A549 (cell line): ENCODE data around the gene ATG5.

Source experiments
- CHD4 ChIP-seq: fragments of 200-600 bp; sonication (generic); IDR thresholded peaks from 2 replicates; pipeline ENCODE4 v1.6.1; 2016; ENCODE audit warnings: antibody characterized with exemption, mild to moderate bottlenecking, borderline replicate concordance
- ESRRA ChIP-seq: fragments of 150-350 bp; IDR thresholded peaks from 2 replicates; pipeline ENCODE4 v1.6.1; 2014; ENCODE audit warnings: mild to moderate bottlenecking, low read length, borderline replicate concordance
- JUN ChIP-seq, 2 experiments: fragments of >200 bp; sonication (Bioruptor Twin); formaldehyde crosslinking; IDR thresholded peaks; 2 replicates in 1 of 2; 3 replicates in 1 of 2; pipeline ENCODE4 v1.6.1; 2016 to 2017
- MYC ChIP-seq: IDR thresholded peaks from 2 replicates; pipeline ENCODE4 v1.6.1; 2012; ENCODE audit warnings: mild to moderate bottlenecking, inconsistent platforms, low read length, improper control_type of control experiment, borderline replicate concordance
- POLR2A ChIP-seq: IDR thresholded peaks from 2 replicates; pipeline ENCODE4 v1.6.1; 2012; ENCODE audit warnings: mild to moderate bottlenecking, low read length
- RCOR1 ChIP-seq: fragments of 150-350 bp; IDR thresholded peaks from 2 replicates; pipeline ENCODE4 v1.6.1; 2014; ENCODE audit warnings: antibody characterized with exemption, low read length, low read depth
- TF ChIP-seq, protein P1 (sequence below): fragments of 200-600 bp; sonication (generic); IDR thresholded peaks from 2 replicates; pipeline ENCODE4 v1.6.1; 2016; ENCODE audit warnings: antibody characterized with exemption, mild to moderate bottlenecking, moderate library complexity
- TF ChIP-seq, protein P2 (sequence below): IDR thresholded peaks from 2 replicates; pipeline ENCODE4 v1.6.1; 2012
- TF ChIP-seq, protein P3 (sequence below): fragments of >200 bp; sonication (Bioruptor Twin); formaldehyde crosslinking; IDR thresholded peaks from 3 replicates; pipeline ENCODE4 v1.5.1; 2016

DNA sequence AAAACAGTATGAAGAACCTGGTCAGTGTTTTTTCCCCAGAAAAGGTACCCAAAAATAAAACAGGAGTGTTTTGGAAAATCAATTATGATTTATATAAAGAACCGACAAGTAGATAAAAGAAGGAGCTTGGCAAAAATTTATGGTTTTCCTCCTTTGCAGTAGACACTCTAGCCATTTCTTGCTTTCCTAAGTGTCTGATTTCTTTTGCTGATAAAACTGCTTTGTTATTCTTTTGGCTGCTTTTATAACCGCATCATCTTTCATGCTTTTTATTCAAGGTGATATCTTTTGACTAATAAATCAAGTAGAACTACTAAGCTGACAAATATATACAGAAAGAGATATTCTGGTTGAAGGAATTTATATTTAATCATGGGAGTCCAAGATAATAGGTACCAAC, 16.6 kb downstream of the ATG5 start:
- no peak for TF ChIP-seq MYC
- TF ChIP-seq, protein P1, sequence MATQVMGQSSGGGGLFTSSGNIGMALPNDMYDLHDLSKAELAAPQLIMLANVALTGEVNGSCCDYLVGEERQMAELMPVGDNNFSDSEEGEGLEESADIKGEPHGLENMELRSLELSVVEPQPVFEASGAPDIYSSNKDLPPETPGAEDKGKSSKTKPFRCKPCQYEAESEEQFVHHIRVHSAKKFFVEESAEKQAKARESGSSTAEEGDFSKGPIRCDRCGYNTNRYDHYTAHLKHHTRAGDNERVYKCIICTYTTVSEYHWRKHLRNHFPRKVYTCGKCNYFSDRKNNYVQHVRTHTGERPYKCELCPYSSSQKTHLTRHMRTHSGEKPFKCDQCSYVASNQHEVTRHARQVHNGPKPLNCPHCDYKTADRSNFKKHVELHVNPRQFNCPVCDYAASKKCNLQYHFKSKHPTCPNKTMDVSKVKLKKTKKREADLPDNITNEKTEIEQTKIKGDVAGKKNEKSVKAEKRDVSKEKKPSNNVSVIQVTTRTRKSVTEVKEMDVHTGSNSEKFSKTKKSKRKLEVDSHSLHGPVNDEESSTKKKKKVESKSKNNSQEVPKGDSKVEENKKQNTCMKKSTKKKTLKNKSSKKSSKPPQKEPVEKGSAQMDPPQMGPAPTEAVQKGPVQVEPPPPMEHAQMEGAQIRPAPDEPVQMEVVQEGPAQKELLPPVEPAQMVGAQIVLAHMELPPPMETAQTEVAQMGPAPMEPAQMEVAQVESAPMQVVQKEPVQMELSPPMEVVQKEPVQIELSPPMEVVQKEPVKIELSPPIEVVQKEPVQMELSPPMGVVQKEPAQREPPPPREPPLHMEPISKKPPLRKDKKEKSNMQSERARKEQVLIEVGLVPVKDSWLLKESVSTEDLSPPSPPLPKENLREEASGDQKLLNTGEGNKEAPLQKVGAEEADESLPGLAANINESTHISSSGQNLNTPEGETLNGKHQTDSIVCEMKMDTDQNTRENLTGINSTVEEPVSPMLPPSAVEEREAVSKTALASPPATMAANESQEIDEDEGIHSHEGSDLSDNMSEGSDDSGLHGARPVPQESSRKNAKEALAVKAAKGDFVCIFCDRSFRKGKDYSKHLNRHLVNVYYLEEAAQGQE = no peak
- TF ChIP-seq, protein P2, sequence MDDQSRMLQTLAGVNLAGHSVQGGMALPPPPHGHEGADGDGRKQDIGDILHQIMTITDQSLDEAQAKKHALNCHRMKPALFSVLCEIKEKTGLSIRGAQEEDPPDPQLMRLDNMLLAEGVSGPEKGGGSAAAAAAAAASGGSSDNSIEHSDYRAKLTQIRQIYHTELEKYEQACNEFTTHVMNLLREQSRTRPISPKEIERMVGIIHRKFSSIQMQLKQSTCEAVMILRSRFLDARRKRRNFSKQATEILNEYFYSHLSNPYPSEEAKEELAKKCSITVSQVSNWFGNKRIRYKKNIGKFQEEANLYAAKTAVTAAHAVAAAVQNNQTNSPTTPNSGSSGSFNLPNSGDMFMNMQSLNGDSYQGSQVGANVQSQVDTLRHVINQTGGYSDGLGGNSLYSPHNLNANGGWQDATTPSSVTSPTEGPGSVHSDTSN = no peak
- TF ChIP-seq, protein P3, sequence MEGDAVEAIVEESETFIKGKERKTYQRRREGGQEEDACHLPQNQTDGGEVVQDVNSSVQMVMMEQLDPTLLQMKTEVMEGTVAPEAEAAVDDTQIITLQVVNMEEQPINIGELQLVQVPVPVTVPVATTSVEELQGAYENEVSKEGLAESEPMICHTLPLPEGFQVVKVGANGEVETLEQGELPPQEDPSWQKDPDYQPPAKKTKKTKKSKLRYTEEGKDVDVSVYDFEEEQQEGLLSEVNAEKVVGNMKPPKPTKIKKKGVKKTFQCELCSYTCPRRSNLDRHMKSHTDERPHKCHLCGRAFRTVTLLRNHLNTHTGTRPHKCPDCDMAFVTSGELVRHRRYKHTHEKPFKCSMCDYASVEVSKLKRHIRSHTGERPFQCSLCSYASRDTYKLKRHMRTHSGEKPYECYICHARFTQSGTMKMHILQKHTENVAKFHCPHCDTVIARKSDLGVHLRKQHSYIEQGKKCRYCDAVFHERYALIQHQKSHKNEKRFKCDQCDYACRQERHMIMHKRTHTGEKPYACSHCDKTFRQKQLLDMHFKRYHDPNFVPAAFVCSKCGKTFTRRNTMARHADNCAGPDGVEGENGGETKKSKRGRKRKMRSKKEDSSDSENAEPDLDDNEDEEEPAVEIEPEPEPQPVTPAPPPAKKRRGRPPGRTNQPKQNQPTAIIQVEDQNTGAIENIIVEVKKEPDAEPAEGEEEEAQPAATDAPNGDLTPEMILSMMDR = no peak
- TF ChIP-seq RCOR1 = no peak
- TF ChIP-seq JUN (IDR thresholded peaks at IDR 0.05) = no peak
- no peak for TF ChIP-seq ESRRA
- no peak for TF ChIP-seq CHD4
- no peak for TF ChIP-seq POLR2A
